ENCODE results near the gene CAPZA2.

Gene CAPZA2

DNA sequence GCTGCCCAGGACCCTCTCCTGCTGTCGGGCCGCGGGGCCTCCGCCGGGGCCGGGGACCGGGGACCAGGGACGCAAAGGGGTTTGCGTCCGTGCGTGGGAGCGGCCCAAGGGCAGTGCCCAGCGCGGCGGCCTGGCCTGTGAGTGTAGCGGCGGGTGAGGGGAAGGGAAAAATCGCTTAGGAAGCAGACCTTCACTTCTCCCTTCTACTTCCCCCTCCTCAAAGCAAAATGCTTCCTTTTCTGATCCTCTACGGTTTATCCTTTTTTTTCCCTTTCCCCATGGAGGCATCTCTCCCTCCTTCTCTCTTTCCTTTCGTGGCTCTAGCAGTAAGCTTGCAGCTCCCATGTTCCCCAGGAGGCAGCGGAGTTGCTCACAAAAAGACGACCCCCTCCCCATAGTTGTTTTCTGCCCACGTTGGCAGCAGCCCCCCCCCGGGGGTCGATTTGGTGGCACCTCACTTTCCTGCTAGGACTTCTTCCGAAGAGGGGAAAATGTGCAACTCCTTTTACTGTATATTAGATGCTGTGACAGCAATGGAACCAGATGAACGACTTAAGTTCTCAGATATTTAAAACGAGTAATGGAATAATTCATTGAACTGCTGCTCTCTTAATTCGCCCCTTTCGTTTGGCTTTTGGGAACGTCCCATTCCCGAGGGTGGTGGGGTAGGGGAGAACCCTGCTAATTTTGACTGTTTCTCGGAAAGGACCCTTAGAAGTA is 724 bp downstream of the CAPZA2 start:
- DNase-seq: peak; percentile 79

DNA sequence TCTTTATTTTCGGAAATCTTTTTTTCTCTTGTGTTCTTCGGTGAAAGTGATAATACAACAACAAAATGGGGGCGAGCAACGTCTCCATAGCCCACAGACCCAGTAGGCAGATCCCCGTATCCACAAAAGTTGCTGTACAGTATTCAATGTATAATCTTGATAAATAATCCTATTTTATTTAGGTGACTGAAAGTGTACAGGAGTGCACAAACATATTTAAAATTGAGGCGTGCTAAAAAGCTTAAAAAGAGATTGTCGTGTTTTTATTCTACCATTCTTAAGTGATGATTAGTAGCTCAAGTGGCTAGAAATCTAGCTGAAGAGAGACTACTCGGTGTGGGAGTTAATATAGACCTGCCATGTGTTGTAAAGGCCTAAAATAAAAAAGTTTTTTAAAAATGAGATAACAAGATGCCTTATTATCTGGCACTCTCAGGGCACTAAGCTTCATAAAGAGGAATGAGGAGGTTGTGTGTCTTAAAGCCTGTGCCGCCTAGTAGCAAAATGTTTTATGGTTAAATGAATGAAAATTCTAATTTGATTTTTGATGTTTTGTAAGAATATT is 1.6 kb downstream of the CAPZA2 start:
- no peak for DNase-seq

DNA sequence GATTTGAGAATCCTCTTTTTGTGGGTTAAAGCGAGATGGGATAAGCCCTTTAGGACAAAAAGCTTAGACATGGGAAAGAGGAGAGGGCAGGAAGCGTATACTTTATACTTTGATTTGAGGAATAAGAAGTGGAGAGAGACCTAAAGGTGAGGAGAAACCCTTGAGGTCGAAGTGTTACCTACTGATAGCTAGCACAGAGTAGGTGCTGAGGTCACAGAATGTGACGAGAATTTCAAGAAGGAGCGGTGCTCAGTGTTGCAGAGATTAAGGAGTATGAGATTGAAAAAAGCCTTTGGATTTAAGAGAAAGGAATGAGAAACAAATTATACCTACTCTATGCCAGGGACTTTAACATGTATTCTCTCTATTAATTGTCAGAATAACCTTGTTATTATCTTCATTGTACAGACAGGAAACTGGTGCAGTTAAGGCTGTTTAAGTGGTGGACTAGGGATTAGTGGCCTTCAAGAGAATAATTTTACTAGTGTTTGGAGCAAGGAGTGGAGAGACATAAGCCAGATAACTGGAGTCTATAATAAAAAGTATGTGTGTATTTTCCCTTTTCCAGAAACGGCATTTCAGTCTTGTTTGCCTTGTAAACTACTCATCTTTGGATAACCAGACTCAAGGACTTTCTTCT is 8.8 kb downstream of the CAPZA2 start:
- no peak for DNase-seq

DNA sequence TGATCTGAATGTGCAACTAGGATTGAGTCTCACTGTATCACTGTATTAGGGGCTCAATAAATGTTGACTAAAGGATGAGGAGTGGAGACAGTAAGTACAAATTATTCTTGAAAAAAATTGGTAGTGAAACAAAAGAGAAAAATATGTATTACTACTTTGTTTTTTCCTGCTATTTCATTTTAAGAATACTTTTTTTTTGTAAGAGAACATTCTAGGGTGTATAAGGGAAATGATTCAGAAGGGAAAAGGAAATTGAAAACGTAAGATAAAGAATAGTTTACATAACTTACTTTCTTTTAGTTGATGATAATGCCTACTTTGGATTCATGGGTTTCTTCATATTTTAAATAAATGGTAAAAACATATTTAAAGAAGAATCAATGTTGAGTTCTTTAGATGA is 9.6 kb downstream of the CAPZA2 start:
- no peak for DNase-seq

DNA sequence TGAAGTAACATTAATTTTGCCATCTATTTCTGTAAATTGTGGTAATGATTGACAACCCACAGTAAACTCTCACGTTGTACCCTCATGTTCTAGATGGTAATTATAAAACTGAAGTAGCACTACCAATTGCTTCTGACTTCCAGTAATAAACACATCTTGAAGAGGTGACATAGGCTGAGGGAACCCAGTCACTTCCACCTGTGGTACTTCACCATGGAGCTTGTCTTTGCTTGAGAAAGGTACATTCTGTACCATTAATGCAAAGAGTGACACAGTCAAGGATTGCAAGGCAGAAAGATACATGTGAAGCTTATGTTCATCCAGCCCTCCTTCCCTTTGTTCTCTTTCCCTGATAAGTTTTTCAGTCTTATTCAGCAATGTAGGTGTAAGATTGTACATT is 11.2 kb downstream of the CAPZA2 start:
- no peak for DNase-seq

DNA sequence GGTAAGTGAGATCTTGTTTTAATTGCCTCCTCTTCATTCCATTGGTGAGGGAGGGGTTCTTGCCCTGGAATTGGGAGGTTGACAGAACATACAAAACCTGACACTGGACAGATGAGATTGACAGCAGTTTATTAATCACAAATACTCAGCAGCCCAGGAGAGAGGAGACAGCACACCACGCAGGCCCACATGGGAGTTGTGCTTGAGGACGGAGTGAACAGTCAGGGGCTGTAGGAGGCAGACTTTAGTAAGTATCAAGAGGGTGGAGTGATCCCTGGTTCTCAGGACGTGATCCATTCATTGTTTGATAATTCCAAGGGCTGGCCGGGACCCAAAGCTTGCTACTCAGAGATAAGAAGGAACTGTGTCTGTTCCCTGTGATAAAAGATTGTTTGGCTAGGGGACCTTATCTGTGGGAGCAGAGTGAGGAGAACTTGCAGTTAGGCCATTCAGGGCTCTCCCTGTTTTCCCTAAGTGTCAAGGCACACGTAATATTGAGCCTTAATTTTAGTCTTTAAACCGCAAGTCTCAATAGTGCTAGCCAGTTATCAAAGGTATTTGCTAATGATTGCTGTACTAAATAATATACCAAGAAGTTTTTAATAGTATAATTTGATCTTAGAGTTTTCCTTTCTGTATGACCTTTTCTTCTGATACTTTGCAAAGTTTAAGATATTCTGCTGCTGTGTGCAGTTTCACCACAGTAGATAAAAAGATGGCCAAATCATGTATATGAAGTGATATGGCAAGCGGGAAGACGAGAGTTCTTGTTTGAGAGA is 14.5 kb downstream of the CAPZA2 start:
- no peak for DNase-seq

DNA sequence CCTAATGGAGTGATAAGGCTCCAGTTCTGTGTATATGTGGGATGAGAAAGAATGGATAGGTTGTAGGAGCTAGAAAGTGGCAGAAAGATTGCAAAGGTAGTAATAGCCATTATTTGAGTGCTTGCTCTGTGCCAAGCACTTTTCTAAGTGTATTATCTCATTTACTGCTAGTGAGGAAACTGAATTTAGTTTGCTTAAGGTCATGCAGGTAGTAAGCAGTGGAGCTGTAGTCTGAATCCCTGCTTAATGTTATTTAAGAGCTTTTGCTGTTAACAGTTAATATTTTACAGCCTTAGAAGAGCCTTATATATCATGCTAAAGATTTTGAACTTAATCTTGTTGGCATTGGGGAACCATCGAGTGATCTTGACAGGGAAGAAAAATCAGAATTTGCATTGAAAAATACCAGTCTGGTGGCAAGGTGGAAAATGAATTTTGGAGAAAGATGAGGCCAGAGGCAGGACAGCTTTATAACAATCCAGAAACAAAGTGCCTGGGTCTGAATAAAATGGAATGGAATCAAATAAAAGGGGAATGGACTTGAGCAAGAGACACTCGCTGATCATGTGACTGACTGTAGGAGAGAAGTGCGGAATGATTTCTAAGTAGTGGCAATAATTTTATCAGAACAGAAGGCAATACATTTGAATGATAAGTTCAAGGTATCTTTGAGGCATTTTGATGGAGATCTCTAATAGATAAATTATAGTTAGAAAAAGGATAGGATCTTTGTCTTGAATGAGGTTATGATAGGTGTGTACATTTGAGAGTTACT is 15.2 kb downstream of the CAPZA2 start:
- DNase-seq: no peak

DNA sequence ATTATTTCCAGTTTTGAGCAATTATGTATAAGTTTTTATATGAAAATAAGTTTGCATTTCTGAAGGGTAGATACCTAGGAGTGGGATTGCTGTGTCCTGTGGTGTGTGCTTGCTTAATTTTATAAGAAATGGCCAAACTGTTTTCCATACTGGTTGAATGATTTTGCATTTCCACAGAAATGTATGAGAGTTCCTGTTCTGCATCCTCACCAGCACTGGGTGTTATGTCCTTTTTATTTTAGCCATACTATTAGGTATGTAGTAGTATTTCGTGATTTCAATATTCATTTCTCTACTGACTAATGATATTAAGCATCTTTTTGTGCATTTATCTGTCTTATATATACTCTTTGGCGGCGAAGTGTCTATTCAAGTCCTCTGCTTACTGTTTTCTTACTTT is 22.3 kb downstream of the CAPZA2 start:
- no peak for DNase-seq

DNA sequence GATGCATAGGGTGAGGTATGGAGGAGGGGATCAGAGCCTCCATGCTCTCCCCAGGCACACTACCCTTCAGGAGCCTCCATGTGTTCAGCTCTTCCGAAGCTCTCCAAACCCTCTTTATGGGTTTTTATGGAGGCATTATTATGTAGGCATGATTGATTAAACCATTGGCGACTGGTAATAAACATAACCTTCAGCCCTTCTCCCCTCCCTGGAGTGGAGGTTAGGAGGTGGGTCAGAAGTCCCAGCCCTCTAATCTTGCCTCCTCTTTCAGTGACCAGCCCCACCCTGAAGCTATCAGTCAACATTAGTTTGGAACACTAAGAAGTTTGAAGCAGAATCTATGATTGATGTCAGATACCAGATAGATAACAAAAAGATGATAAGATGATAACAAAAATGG is 23.3 kb downstream of the CAPZA2 start:
- no peak for DNase-seq

DNA sequence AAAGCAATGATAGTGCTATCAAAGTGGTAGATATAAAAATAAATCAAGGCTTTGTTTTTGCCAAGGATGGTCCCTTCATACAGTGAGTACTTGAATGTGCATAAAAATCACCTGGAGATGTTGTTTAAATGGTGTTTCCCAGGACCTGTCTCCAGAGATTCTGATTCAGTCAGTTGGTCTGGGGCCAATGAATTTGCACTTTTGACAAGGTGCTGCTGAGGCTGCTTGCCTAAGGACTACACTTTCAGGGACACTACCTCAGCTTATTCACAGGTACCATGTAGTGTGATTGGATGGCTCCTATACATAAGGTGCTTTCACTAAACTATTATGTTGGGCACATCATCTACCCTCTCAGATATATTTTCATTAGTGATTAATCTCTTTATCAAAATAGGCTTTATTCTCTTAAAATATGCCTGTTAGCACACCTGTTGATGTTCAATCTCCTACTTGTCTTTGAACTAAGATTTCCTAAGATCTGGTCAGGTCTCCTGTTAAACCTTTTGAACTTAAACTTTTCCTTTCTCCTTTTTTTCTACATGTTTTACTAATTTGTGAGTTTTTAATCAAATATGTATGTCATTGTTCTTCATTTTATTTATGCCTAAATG is 24.3 kb downstream of the CAPZA2 start:
- no peak for DNase-seq

DNA sequence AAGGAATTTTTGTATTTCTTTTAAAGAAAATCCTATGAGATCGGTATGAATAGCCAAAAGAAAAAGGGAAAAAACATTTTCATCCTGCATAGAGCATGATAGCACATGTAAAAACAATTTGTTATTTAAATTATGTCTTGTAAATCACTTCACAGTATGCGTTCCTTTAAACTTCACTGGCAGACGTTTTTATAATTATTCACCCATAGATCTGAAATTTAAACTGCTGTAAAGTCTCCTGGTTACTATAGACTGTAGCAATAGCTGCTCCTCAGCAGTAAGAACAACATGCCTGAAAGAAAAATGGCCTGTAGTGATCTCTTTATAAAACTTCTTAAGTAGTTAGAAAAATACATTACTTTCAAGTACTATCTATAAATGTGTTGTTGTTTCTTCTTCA is 26.5 kb downstream of the CAPZA2 start:
- DNase-seq: no peak

DNA sequence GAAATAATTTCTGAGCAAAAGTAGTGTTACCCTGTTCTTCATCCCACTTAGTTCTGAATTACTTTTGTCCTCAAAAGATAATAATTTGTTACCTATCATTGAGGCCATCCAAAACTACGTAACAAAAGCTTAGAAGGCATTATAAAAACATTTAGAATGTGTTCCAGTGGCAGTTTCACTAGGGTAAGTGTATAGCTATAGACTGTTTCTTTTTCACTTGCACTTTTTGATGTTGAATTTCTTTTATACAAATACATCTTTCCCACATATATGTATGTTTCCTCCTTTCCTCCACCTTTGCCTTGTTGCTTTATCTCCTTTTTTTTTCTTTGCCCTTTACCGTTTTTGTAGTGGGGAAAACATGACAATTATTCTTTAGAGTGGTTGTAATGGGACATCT is 33.5 kb downstream of the CAPZA2 start:
- DNase-seq: no peak

DNA sequence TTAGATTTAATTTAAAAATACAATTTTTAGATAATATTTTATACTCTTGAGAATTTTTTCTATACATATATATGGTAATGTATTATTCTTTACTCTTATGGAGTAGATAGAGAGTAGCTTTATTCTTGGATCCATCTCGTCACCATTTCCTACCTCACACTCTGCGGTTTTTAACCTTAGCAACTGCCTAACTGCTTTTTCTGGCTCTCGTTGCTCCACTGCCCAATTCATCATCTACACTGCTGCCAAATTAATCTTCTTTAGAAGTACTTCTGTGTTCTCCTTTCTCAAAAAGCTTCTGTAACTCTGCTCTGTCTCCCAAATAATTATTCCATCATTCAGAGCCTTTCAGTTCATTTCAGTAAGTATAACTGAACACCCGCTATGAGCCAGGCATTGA is 35.3 kb downstream of the CAPZA2 start:
- DNase-seq: no peak

DNA sequence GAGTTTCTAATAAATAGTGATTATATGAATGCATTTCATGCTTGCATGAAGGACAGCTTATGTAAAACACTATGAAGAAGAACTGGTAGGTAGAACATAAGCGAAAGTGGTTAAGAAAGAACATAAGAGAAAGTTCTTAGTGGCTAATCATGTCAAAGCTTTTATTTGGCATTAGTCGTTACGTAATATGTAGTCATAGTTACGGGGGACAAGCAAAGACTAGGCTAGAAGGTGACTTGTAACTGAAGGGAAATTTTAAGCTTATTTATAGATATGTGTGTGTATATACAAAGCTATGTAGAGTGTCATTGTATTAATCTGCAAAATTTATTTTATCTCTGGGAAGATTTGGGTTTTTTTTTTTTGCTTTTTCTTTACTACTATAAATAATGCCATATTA is 36.9 kb downstream of the CAPZA2 start:
- no peak for DNase-seq

DNA sequence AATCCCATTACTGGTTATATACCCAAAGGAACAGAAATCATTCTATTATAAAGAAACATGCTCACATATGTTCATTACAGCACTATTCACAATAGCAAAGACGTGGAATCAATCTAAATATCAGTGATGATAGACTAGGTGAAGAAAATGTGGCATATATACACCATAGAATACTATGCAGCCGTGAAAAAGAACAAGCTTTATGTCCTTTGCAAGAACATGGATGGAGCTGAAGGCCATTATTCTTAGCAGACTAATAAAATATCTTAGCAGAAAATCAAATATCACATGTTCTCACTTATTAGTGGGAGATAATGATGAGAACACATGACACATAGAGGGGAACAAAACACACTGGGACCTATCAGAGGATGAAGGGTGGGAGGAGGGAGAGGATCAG is 38.8 kb downstream of the CAPZA2 start:
- DNase-seq: no peak

DNA sequence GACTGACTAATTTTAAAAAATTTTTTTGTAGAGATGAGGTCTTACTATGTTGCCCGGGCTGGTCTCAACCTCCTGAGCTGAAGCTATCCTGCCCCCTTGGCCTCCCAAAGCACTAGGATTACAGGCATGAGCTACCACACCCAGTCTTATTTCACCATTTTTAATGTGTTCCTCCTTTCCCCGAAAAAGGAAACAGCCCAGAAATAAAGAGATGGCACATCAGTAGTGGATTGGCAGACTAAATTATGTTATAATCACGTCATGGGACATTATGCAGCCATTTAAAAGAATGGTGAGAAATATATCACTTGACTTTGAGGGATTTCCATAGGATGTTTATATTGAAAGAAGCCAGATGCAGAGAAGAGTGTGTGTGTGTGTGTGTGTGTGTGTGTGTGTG is 40.5 kb downstream of the CAPZA2 start:
- no peak for DNase-seq

DNA sequence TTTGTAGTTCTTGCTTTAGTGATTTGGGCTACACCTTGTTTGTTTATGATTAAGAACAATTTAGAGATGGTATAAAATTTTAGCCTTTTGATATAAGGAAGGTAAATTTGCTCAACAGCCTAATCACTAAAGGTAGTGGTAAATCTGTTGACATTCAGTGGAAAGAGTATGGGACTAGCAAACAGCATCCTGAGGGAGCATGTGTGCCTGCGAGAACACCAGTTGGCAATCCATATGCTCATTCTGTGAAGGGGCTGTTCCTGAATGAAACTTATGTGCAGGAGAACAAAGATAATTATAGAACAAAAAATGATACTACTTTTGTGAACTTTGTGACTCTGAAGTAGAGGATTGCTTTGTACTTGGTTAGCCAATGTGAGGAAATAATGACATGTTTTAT is 44.0 kb downstream of the CAPZA2 start:
- DNase-seq: no peak

DNA sequence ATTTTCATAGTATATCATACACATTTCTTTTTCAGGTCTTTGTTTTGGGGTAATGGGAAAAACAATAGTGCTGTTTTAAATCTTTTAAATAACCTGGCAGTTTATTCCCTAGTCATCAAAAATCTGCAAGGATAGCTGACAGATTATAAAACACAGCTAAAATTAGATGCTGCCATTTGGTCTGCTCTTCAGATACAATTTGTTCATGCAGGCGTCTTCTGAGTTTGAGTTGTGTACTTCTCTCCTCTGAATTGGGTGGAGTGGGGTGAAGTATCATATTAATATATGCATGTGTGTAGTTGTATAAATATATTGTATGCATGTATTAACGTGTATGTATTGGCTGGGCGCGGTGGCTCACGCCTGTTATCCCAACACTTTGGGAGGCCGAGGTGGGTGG is 48.0 kb downstream of the CAPZA2 start:
- no peak for DNase-seq

DNA sequence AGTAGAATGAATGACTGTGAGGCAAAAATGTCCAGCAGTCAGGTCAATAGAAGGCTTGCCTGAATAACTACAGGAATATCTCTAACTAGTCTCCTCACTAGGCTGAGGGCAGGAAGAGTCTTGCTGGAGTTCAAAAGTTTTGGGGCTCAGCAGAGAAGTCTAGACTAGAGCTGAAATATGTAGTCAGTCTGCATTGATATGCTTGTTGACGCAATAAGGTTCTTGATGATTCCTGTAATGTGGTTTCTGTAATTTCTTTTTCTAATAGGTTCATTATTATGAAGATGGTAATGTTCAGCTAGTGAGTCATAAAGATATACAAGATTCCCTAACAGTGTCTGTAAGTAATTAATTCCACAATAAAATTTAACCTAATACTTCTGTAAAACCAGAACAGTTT is 49.4 kb downstream of the CAPZA2 start:
- DNase-seq: no peak

DNA sequence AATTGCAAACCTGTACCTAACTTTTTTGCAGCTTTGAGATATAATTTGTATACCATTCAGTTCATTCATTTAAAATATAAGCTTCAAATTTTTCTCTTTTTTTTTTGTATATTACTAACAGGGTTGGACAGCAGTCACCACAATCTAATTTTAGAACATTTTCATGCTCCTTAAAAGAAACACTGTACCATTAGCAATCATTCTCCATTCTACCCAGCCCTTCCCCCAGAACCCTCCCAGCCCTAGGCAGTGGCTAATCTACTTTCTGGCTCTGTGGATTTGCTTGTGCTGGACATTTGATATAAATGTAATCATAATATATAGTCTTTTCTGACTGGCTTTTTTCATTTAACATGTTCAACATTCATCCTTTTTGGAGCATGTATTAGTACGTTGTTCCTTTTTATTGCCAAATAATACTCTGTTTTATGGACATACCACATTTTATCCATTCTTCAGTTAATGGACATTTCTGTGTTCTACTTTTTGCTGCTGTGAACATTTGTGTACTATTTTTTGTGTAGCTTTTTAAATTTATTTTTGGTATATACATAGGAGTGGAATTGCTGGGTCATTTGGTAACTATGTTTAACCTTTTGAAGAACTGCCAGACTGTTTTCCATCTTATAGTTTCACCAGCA is 50.0 kb downstream of the CAPZA2 start:
- DNase-seq: no peak

DNA sequence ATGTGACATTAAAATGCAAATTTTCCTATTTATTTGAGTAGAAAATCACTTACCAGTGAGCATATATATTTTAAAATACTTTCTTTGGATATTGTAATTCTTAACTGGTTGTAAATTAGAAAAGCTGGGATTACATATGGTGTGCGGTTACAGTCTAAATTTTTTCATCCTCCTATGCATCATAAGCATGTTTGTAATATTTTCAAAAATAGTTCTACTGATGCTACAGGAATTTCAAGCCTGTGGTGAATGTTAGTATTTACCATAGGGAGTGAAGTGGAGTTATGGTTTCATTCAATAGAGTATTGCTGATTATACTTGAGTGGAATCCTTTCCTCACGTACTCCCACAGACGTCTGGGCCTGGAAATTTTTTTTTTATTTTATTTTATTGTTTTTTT is 56.3 kb downstream of the CAPZA2 start:
- DNase-seq: no peak

DNA sequence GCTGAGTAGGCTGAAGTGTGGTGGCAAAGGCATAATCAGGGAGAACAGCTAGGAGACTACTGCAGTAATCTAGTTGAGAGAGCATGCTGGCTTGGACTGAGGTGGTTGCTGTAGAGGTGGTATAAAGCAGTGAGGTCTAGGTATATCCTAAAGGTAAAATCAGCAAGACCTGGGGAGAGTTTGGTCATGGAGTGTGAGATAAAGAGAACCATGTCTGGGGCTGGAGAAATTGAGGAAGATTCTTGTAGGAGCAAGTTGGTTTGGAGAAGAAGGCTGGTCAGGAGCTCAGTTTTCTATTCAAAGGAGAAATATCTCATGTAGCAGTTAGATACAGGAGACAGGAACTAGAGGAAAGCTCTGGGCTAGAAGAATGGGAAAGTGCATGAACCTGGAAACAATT is 58.0 kb downstream of the CAPZA2 start:
- no peak for DNase-seq

Measured in retina (tissue), 1 donor.